IMR-90 (cell line): ENCODE measurements around the gene MOV10.

Experiments
- BHLHE40 ChIP-seq: fragments of 150-350 bp; IDR thresholded peaks from 2 replicates; pipeline ENCODE4 v1.6.1; 2016; ENCODE audit warnings: mild to moderate bottlenecking, low read depth, low read length
- CEBPB ChIP-seq: IDR thresholded peaks from 2 replicates; pipeline ENCODE4 v1.6.1; 2012; ENCODE audit warnings: low read depth, low read length, improper control_type of control experiment
- CHD1 ChIP-seq: IDR thresholded peaks from 2 replicates; pipeline ENCODE4 v1.6.1; 2012; ENCODE audit warnings: low read depth, low read length, improper control_type of control experiment
- CTCF ChIP-seq: conservative IDR thresholded peaks from 2 replicates; pipeline ENCODE4 v1.5.1; 2012; ENCODE audit warnings: mild to moderate bottlenecking, low read depth, low read length, improper control_type of control experiment
- FOS ChIP-seq: fragments of 150-350 bp; IDR thresholded peaks from 2 replicates; pipeline ENCODE4 v1.6.1; 2016; ENCODE audit warnings: low read depth, low read length
- MAFK ChIP-seq: IDR thresholded peaks from 2 replicates; pipeline ENCODE4 v1.6.1; 2012; ENCODE audit warnings: low read depth, low read length, improper control_type of control experiment
- MAZ ChIP-seq: IDR thresholded peaks from 2 replicates; pipeline ENCODE4 v1.6.1; 2012; ENCODE audit warnings: low read depth, mild to moderate bottlenecking, low read length, improper control_type of control experiment, moderate library complexity, borderline replicate concordance
- MXI1 ChIP-seq: IDR thresholded peaks from 2 replicates; pipeline ENCODE4 v1.6.1; 2012; ENCODE audit warnings: low read depth, mild to moderate bottlenecking, low read length, moderate library complexity, borderline replicate concordance
- POLR2A ChIP-seq: IDR thresholded peaks from 2 replicates; pipeline ENCODE4 v1.6.1; 2012; ENCODE audit warnings: mild to moderate bottlenecking, low read depth, low read length
- RAD21 ChIP-seq: IDR thresholded peaks from 2 replicates; pipeline ENCODE4 v1.6.1; 2012; ENCODE audit warnings: low read length, improper control_type of control experiment
- RCOR1 ChIP-seq: IDR thresholded peaks from 2 replicates; pipeline ENCODE4 v1.6.1; 2012; ENCODE audit warnings: mild to moderate bottlenecking, low read length, improper control_type of control experiment; ENCODE audit not compliant: insufficient replicate concordance
- RFX5 ChIP-seq: IDR thresholded peaks from 2 replicates; pipeline ENCODE4 v1.8.0; 2012; ENCODE audit warnings: low read depth, mild to moderate bottlenecking, low read length, moderate library complexity
- SMC3 ChIP-seq: fragments of 150-350 bp; IDR thresholded peaks from 2 replicates; pipeline ENCODE4 v1.6.1; 2016; ENCODE audit warnings: low read depth, mild to moderate bottlenecking, antibody characterized with exemption, low read length, moderate library complexity
- USF2 ChIP-seq: fragments of 150-350 bp; IDR thresholded peaks from 2 replicates; pipeline ENCODE4 v1.6.1; 2017; ENCODE audit warnings: mild to moderate bottlenecking, antibody characterized with exemption, low read length, low read depth

- TF ChIP-seq POLR2A (no peak), CTCF (no peak), MXI1 (no peak), SMC3 (no peak), CHD1 (no peak), CEBPB (no peak), USF2 (no peak), RAD21 (no peak), MAFK (no peak), FOS (no peak), RFX5 (no peak), RCOR1 (no peak), BHLHE40 (no peak), MAZ (no peak)
These were observed 1.6 kb upstream of the MOV10 start for GRCh38 chr1:112672842-112673241.
